ENCODE data around the gene SLC20A1.

SLC20A1 gene

DNA sequence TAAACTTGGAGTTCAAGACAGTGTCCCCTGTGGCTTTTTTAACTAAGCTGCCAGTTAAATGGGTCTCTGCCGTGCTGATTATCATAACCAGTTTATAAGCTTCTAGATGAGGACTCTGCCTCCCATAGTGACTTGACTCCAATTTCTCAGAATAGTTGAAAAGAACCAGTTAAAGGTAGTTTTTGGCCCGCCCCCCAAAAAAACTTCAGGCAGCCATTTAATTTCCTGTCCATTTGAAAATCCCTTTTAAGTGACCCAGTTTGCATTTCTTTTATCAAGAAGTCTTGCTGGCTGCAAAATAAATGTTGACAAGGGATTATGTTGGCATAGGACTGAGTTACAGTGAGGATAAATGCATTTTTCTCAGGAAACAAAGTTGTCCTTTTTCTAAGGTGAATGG, 2.3 kb downstream of the SLC20A1 start:
- H3K4me3 ChIP-seq (ENCODE audit: low read depth, low read length), result peak overlapping the region; percentile 94
- no peak for TF ChIP-seq CTCF (IDR thresholded peaks at IDR 0.05; ENCODE audit: low read depth, low read length)

DNA sequence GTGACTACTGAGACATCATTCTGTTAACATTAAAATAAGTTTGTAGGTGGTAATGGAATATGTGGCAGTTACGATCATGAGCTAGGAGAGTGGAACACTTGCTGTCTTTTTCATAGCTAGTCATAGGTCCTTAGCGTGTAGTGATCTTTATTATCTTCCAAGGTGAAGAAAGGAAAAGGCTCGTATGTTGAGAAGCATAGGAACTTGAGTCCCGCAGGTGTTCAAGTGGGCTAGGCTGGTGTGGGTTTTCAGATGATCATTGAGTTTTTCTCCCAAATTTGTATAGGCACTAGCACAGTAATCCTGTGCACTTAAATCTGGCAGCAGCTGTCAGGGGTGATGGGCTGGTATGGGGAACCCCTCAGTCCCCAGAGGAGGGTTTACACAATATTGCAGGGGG, 10.9 kb downstream of the SLC20A1 start:
- TF ChIP-seq CTCF (IDR thresholded peaks at IDR 0.05; ENCODE audit: low read depth, low read length), result no peak
- H3K4me3 ChIP-seq (ENCODE audit: low read depth, low read length), result no peak overlapping the region

DNA sequence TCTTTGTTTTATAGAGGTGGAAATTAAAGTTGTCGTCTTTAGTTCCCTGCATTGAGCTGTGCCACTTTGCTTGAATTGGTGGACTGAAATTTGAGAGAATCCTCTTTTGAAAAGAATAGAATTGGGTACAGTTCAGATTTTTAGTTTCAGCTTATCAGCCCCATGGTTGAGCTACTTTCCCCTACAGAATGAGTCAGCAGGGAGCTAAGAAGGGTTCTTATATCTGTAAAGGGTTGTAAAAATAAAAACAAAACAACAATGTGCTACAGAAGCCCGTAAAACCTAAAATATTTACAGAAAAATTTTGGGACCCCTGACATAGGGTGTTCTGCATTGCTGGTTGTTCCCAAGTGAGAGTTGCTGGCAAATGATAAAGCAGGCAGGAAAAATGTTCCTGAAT, 12.6 kb downstream of the SLC20A1 start:
- no peak for TF ChIP-seq CTCF (IDR thresholded peaks at IDR 0.05; ENCODE audit: low read depth, low read length)

DNA sequence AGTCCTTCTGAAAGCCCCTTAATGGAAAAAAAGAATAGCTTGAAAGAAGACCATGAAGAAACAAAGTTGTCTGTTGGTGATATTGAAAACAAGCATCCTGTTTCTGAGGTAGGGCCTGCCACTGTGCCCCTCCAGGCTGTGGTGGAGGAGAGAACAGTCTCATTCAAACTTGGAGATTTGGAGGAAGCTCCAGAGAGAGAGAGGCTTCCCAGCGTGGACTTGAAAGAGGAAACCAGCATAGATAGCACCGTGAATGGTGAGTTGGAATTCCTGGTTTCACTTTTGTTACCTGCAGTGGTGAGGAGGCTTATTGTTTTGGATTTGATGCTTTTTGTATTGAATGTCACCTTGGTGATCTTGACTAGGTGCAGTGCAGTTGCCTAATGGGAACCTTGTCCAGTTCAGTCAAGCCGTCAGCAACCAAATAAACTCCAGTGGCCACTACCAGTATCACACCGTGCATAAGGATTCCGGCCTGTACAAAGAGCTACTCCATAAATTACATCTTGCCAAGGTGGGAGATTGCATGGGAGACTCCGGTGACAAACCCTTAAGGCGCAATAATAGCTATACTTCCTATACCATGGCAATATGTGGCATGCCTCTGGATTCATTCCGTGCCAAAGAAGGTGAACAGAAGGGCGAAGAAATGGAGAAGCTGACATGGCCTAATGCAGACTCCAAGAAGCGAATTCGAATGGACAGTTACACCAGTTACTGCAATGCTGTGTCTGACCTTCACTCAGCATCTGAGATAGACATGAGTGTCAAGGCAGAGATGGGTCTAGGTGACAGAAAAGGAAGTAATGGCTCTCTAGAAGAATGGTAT, 13.3 kb downstream of the SLC20A1 start:
- H3K4me3 ChIP-seq (ENCODE audit: low read depth, low read length), result no peak overlapping the region
- TF ChIP-seq CTCF (IDR thresholded peaks at IDR 0.05; ENCODE audit: low read depth, low read length), result no peak

More for the DNA sequence above, 12.6 kb downstream of the SLC20A1 start:
- H3K4me3 ChIP-seq (ENCODE audit: low read depth, low read length), result no peak overlapping the region

DNA sequence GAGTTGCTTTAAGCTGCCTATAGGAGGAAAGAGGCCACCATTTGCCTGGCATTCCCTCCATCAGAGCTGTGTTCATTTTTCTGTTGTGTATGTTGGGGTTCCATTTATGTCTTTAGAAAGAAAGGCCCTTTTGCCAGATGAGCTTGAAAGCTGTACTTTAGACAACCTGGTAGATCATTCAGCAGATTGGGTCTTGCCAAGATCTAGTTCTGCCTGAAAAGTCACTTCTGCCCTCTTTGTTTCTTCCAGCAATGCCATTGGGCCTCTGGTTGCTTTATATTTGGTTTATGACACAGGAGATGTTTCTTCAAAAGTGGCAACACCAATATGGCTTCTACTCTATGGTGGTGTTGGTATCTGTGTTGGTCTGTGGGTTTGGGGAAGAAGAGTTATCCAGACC, 14.4 kb downstream of the SLC20A1 start:
- H3K4me3 ChIP-seq (ENCODE audit: low read depth, low read length), result no peak overlapping the region
- TF ChIP-seq CTCF (IDR thresholded peaks at IDR 0.05; ENCODE audit: low read depth, low read length), result no peak

- H3K4me3 ChIP-seq (ENCODE audit: low read depth, low read length), result no peak overlapping the region
- no peak for TF ChIP-seq CTCF (IDR thresholded peaks at IDR 0.05; ENCODE audit: low read depth, low read length)
These were observed 16.0 kb downstream of the SLC20A1 start for GRCh38 chr2:112661656-112662305.

DNA sequence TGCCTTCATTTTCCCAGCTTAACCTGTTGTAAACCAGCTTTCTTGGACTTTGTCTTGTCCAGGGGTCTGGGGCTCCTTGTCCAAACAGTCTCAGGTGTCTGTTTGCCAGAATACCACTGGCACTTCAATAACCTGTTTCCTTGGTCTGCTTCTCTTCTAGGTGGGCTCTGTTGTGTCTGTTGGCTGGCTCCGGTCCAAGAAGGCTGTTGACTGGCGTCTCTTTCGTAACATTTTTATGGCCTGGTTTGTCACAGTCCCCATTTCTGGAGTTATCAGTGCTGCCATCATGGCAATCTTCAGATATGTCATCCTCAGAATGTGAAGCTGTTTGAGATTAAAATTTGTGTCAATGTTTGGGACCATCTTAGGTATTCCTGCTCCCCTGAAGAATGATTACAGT, 17.0 kb downstream of the SLC20A1 start:
- TF ChIP-seq CTCF (IDR thresholded peaks at IDR 0.05; ENCODE audit: low read depth, low read length), result no peak
- H3K4me3 ChIP-seq (ENCODE audit: low read depth, low read length), result no peak overlapping the region
